ENCODE measurements around the gene ATP13A2.
A peak's percentile ranks its signal among the peaks of the same experiment; 100 is the strongest.

ATP13A2 gene

DNA sequence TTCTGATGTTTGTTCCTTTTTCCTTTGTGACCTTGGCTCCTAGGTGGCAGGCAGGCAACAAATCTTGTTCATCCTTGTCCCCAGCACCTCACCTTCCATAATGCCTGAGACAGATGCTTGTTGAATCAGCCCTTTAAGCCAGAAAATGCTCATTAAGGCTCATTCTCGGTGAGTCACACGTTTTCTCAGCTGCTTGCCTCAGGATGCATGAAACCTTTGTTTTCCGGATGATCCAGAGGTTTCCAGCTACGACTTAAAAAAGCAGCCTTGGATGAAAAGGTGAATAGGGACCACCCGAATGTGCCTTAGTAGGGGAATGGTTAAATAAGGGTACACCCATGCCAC is 4.6 kb upstream of the ATP13A2 start:
- no peak overlapping the region for H3K18ac ChIP-seq (ENCODE audit: low read depth in 1 of 2, low read length in 2 of 2)
- peaks cover 24 to 38% of the 10 kb centered on the region in 2 experiments for H3K36me3 ChIP-seq (ENCODE audit: control insufficient read depth in 1 of 2, insufficient read depth in 2 of 2, low read depth in 1 of 2, low read length in 2 of 2)
- H2BK12ac ChIP-seq (ENCODE audit: low read length in 2 of 2), result no peak overlapping the region
- peak overlapping the region; percentile 80 for H3K27ac ChIP-seq (ENCODE audit: low read length, poor library complexity, severe bottlenecking)
- DNase-seq, result peak; percentile 39
- H2AFZ ChIP-seq (ENCODE audit: low read depth, low read length), result no peak overlapping the region
- peak overlapping the region; percentile 14 for H4K8ac ChIP-seq (ENCODE audit: low read length)
- H2BK5ac ChIP-seq (ENCODE audit: low read depth, low read length, poor library complexity, severe bottlenecking), result peak overlapping the region; percentile 25
- H3K4me1 ChIP-seq (ENCODE audit: control insufficient read depth, insufficient read depth, low read depth, low read length), result peaks cover 35% of the 10 kb centered on the region
- H2BK120ac ChIP-seq (ENCODE audit: low read depth, low read length), result no peak overlapping the region
- H3K4me2 ChIP-seq (ENCODE audit: low read length, poor library complexity, severe bottlenecking), result no peak overlapping the region
- WGBS, result 32% methylated on average over 3 of the region's 5 CpGs
- H3K23ac ChIP-seq (ENCODE audit: low read length in 2 of 2), result no peak overlapping the region
- no peak overlapping the region for H4K91ac ChIP-seq (ENCODE audit: low read length)
- no peak overlapping the region for H3K14ac ChIP-seq (ENCODE audit: low read length in 2 of 2)
- no peak overlapping the region for H3K9ac ChIP-seq (ENCODE audit: low read length)
- H3K27me3 ChIP-seq (ENCODE audit: control insufficient read depth in 1 of 2, insufficient read depth in 1 of 2, low read length in 2 of 2), result no peaks in the 10 kb centered on the region
- H3K79me1 ChIP-seq (replicated peaks; ENCODE audit: low read length, poor library complexity, severe bottlenecking), result peaks cover 4% of the 10 kb centered on the region
- H3K4me3 ChIP-seq (ENCODE audit: insufficient read depth in 1 of 2, low read depth in 1 of 2, low read length in 2 of 2), result no peak overlapping the region
- no peak overlapping the region for H3K4ac ChIP-seq (ENCODE audit: low read depth in 1 of 2, low read length in 2 of 2)
- peak overlapping the region; percentile 16 for H2AK5ac ChIP-seq (ENCODE audit: low read length, severe bottlenecking)
- H3K9me3 ChIP-seq (ENCODE audit: control insufficient read depth, low read length), result no peaks in the 10 kb centered on the region
- H2BK15ac ChIP-seq (ENCODE audit: low read depth, poor library complexity, severe bottlenecking), result no peak overlapping the region

DNA sequence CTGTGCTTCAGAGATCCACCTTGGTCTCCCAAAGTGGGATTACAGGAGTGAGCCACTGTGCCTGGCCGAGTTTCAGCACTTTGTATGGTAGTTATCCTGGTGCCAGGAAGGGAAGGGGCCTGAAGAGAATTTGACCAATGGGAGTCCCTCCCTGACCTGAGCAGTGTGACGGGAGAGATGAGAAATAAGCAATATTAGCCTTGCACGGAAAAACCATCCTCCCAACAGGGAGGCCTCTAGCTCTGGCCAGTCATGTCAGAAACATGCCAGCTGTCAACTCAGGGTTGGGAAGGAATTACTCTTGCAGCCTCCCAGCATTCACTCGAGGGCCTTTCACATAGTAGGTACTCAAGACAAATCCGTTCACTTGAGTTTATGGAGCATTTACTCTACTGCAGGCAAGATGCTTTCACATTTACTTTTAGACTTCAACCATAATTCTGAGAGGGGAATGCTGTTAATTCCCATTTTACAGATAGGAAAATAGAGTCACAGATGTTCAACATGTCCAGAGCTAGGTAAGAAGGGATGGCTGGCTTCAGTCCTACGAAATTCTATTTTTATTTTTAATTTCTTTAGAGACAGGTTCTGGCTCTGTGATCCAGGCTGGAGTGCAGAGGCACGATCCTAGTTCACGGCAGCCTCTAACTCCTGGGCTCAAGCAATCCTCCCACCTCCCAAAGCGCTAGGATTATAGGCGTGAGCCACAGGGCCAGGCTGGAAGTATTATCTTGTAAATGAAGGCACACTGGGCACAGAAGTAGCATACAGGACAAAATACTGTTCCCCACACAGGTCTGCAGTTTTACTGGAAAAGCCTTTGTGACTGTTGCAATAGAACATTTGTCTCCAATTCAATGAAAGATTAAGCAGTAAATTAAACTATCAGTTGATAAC is 3.2 kb upstream of the ATP13A2 start:
- peak overlapping the region; percentile 81 for H2BK5ac ChIP-seq (ENCODE audit: low read depth, low read length, poor library complexity, severe bottlenecking)
- no peaks in the 10 kb centered on the region for H3K9me3 ChIP-seq (ENCODE audit: control insufficient read depth, low read length)
- no peak overlapping the region for H3K4ac ChIP-seq (ENCODE audit: low read depth in 1 of 2, low read length in 2 of 2)
- no peak overlapping the region for H3K9ac ChIP-seq (ENCODE audit: low read length)
- no peak overlapping the region for H4K91ac ChIP-seq (ENCODE audit: low read length)
- H3K79me1 ChIP-seq (replicated peaks; ENCODE audit: low read length, poor library complexity, severe bottlenecking), result no peaks in the 10 kb centered on the region
- H2BK15ac ChIP-seq (ENCODE audit: low read depth, poor library complexity, severe bottlenecking), result no peak overlapping the region
- H3K36me3 ChIP-seq (ENCODE audit: control insufficient read depth in 1 of 2, insufficient read depth in 2 of 2, low read depth in 1 of 2, low read length in 2 of 2), result peaks cover 10 to 25% of the 10 kb centered on the region in 2 experiments
- no peak overlapping the region for H3K14ac ChIP-seq (ENCODE audit: low read length in 2 of 2)
- 78% methylated on average over 8 of the region's 10 CpGs for WGBS
- H3K4me2 ChIP-seq (ENCODE audit: low read length, poor library complexity, severe bottlenecking), result no peak overlapping the region
- H2AFZ ChIP-seq (ENCODE audit: low read depth, low read length), result no peak overlapping the region
- no peak overlapping the region for H2BK120ac ChIP-seq (ENCODE audit: low read depth, low read length)
- no peak overlapping the region for H2BK12ac ChIP-seq (ENCODE audit: low read length in 2 of 2)
- H3K27me3 ChIP-seq (ENCODE audit: control insufficient read depth in 1 of 2, insufficient read depth in 1 of 2, low read length in 2 of 2), result no peaks in the 10 kb centered on the region
- H3K18ac ChIP-seq (ENCODE audit: low read depth in 1 of 2, low read length in 2 of 2), result no peak overlapping the region
- no peak for DNase-seq
- H3K27ac ChIP-seq (ENCODE audit: low read length, poor library complexity, severe bottlenecking), result peak overlapping the region; percentile 98
- no peak overlapping the region for H4K8ac ChIP-seq (ENCODE audit: low read length)
- H3K4me1 ChIP-seq (ENCODE audit: control insufficient read depth, insufficient read depth, low read depth, low read length), result peaks cover 43% of the 10 kb centered on the region
- H2AK5ac ChIP-seq (ENCODE audit: low read length, severe bottlenecking), result peak overlapping the region; percentile 98
- H3K4me3 ChIP-seq (ENCODE audit: insufficient read depth in 1 of 2, low read depth in 1 of 2, low read length in 2 of 2), result no peak overlapping the region
- H3K23ac ChIP-seq (ENCODE audit: low read length in 2 of 2), result no peak overlapping the region

DNA sequence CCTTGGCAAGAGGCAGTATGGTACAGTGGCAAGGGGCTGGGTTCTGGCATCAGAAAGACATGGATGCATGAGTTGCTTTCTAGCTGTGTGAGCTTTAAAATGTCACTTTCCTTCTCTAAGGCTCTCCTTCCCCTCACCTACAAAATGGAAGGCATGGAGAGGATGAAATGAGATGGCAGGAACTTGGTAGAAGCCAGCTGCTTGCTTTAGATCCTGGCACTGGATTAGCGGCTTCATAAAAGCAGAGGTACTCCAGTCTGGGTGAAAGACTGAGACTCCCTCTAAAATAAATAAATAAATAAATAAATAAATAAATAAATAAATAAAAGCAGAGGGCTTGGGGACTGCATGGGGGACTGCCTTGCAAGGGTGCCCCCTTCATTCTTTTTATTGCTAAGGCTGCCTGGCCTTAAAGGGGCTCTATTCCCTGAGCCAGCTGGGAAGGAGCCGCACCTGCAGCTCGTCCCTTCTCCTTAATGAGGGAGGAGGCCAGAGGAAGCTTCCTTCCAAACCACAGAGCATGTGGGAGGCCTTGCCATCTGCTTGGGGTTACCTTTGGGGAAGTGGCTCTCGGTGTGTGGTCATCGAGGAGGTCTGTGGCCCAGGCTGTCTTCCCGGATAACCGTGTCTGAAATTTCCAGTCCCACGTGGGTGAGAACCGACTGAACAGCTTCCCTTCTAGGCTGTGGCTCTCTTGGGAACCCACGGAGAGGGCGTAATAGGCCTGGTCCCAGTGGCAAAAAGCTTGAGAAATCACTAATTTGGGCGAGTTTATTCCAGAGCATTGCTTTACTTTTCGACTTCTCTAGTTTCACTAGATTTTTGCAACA is 2.0 kb upstream of the ATP13A2 start:
- whole genome bisulfite sequencing, result 88% methylated on average over 11 of the region's 13 CpGs
- H3K9me3 ChIP-seq (ENCODE audit: control insufficient read depth, low read length), result no peaks in the 10 kb centered on the region
- peak overlapping the region; percentile 90 for H2AK5ac ChIP-seq (ENCODE audit: low read length, severe bottlenecking)
- H2BK5ac ChIP-seq (ENCODE audit: low read depth, low read length, poor library complexity, severe bottlenecking), result peak overlapping the region; percentile 81
- no peak overlapping the region for H3K4me3 ChIP-seq (ENCODE audit: insufficient read depth in 1 of 2, low read depth in 1 of 2, low read length in 2 of 2)
- no peak overlapping the region for H2BK120ac ChIP-seq (ENCODE audit: low read depth, low read length)
- peaks cover 10 to 12% of the 10 kb centered on the region in 2 experiments for H3K36me3 ChIP-seq (ENCODE audit: control insufficient read depth in 1 of 2, insufficient read depth in 2 of 2, low read depth in 1 of 2, low read length in 2 of 2)
- no peak overlapping the region for H3K18ac ChIP-seq (ENCODE audit: low read depth in 1 of 2, low read length in 2 of 2)
- no peak overlapping the region for H3K4me2 ChIP-seq (ENCODE audit: low read length, poor library complexity, severe bottlenecking)
- H2AFZ ChIP-seq (ENCODE audit: low read depth, low read length), result no peak overlapping the region
- H4K91ac ChIP-seq (ENCODE audit: low read length), result no peak overlapping the region
- H3K79me1 ChIP-seq (replicated peaks; ENCODE audit: low read length, poor library complexity, severe bottlenecking), result no peaks in the 10 kb centered on the region
- no peaks in the 10 kb centered on the region for H3K27me3 ChIP-seq (ENCODE audit: control insufficient read depth in 1 of 2, insufficient read depth in 1 of 2, low read length in 2 of 2)
- no peak overlapping the region for H2BK15ac ChIP-seq (ENCODE audit: low read depth, poor library complexity, severe bottlenecking)
- no peak overlapping the region for H3K23ac ChIP-seq (ENCODE audit: low read length in 2 of 2)
- no peak overlapping the region for H3K9ac ChIP-seq (ENCODE audit: low read length)
- H3K4me1 ChIP-seq (ENCODE audit: control insufficient read depth, insufficient read depth, low read depth, low read length), result peaks cover 50% of the 10 kb centered on the region
- no peak overlapping the region for H3K14ac ChIP-seq (ENCODE audit: low read length in 2 of 2)
- H2BK12ac ChIP-seq (ENCODE audit: low read length in 2 of 2), result no peak overlapping the region
- no peak for DNase-seq
- no peak overlapping the region for H4K8ac ChIP-seq (ENCODE audit: low read length)
- peak overlapping the region; percentile 98 for H3K27ac ChIP-seq (ENCODE audit: low read length, poor library complexity, severe bottlenecking)
- no peak overlapping the region for H3K4ac ChIP-seq (ENCODE audit: low read depth in 1 of 2, low read length in 2 of 2)

Data from mesenchymal stem cell (in vitro differentiated cells and primary cell).